ENCODE data around the gene SCYL1. TPM values are rescaled to one million over a fixed set of nuclear protein-coding genes. Genes with fewer than 3 reads are reported as not detected.

The SCYL1 gene
- total RNA-seq, 2 experiments from 2014 or later: 56.8 to 62.9 TPM

GRCh38 chr11:65583589-65583988, 58.7 kb downstream of the SCYL1 start:
- no TSS peak for BruUV-seq (replicated peaks)
- no peak for DNase-seq (ENCODE audit: low spot score)
- no peaks in the 10 kb centered on the region for H3K9me3 ChIP-seq (ENCODE audit: low read length)
- H3K36me3 ChIP-seq (ENCODE audit: insufficient read depth, low read length): peaks cover 35% of the 10 kb centered on the region
- no peak overlapping the region for H2AFZ ChIP-seq (ENCODE audit: low read length)
- no peaks in the 10 kb centered on the region for H3K79me2 ChIP-seq (ENCODE audit: insufficient read depth, low read depth, low read length)
- intact Hi-C loops (cut with micrococcal nuclease; ENCODE audit: unreplicated experiment): no loop called here
- peaks cover 22% of the 10 kb centered on the region for H3K4me1 ChIP-seq (ENCODE audit: insufficient read depth, low read length, poor library complexity, severe bottlenecking)
- H3K27ac ChIP-seq (ENCODE audit: low read depth, low read length, poor library complexity, severe bottlenecking): no peak overlapping the region
- POLR2A ChIA-PET: interaction anchor here (0.8 kb wide), 1 partner anchor 13 kb away, joined by 3 read pairs; the partner anchor contains the start of gene ZNRD2
- CTCF ChIA-PET (ENCODE audit: unreplicated experiment): no interaction called here
- no peaks in the 10 kb centered on the region for H4K20me1 ChIP-seq (ENCODE audit: insufficient read depth, low read length)
- no peak overlapping the region for H3K4me2 ChIP-seq (ENCODE audit: low read length)
- TF ChIP-seq CTCF (conservative IDR thresholded peaks at IDR 0.05; ENCODE audit: low read length) (no peak), EZH2phosphoT487 (IDR thresholded peaks at IDR 0.05; ENCODE audit: borderline replicate concordance, low read depth, low read length) (no peak)
- no peaks in the 10 kb centered on the region for H3K9me2 ChIP-seq (ENCODE audit: insufficient read depth, low read length)
- no peak overlapping the region for H3K4me3 ChIP-seq (ENCODE audit: low read depth, low read length, poor library complexity, severe bottlenecking)

DNA sequence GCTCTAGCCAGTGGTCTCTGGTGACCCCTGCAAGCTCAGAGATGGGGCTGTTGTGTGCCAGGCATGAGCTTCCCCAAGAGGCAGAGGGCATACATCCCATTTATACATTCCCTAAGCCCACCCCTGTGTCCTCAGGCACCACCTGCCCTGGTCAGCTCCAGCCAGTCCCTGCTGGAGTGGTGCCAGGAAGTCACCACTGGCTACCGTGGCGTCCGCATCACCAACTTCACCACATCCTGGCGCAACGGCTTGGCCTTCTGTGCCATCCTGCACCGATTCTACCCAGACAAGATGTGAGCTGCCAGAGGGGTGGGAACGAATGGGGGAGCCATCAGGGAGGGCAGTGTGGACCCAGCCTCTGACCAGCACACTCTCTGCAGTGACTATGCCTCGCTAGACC, 59.2 kb downstream of the SCYL1 start:
- DNase-seq (ENCODE audit: low spot score): no peak
- ChIA-PET CTCF (ENCODE audit: unreplicated experiment) (no interaction called here), POLR2A (interaction anchor here (0.8 kb wide), 1 partner anchor 14 kb away, joined by 3 read pairs; the partner anchor contains the start of gene ZNRD2)
- Histone ChIP-seq H3K36me3 (ENCODE audit: insufficient read depth, low read length) (peaks cover 35% of the 10 kb centered on the region), H3K9me3 (ENCODE audit: low read length) (no peaks in the 10 kb centered on the region), H3K27ac (ENCODE audit: low read depth, low read length, poor library complexity, severe bottlenecking) (no peak overlapping the region), H3K9me2 (ENCODE audit: insufficient read depth, low read length) (no peaks in the 10 kb centered on the region), H3K4me3 (ENCODE audit: low read depth, low read length, poor library complexity, severe bottlenecking) (no peak overlapping the region), H3K79me2 (ENCODE audit: insufficient read depth, low read depth, low read length) (no peaks in the 10 kb centered on the region), H2AFZ (ENCODE audit: low read length) (no peak overlapping the region), H3K4me2 (ENCODE audit: low read length) (no peak overlapping the region), H4K20me1 (ENCODE audit: insufficient read depth, low read length) (no peaks in the 10 kb centered on the region), H3K4me1 (ENCODE audit: insufficient read depth, low read length, poor library complexity, severe bottlenecking) (peaks cover 27% of the 10 kb centered on the region)
- TF ChIP-seq CTCF (conservative IDR thresholded peaks at IDR 0.05; ENCODE audit: low read length): no peak
- no TSS peak for BruUV-seq (replicated peaks)
- intact Hi-C loops (cut with micrococcal nuclease; ENCODE audit: unreplicated experiment): no loop called here

DNA sequence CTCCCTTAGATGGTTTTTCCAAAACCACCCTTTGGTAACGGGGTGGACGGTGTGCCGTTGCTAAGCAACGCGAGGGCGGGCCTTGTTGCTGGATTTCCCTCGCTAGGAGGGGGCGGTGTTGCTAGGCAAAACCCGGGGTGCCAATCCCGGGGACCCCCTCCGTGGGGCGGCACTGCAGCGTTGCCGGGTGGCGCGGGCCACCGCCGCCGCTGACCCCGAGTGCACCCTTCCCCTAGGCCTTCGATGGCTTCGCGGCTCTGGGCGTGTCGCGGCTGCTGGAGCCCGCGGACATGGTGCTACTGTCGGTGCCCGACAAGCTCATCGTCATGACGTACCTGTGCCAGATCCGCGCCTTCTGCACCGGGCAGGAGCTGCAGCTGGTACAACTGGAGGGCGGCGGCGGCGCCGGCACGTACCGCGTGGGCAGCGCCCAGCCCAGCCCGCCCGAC, 59.9 kb downstream of the SCYL1 start:
- Histone ChIP-seq H3K4me2 (ENCODE audit: low read length) (no peak overlapping the region), H3K36me3 (ENCODE audit: insufficient read depth, low read length) (peaks cover 35% of the 10 kb centered on the region), H3K79me2 (ENCODE audit: insufficient read depth, low read depth, low read length) (no peaks in the 10 kb centered on the region), H3K4me1 (ENCODE audit: insufficient read depth, low read length, poor library complexity, severe bottlenecking) (peaks cover 33% of the 10 kb centered on the region), H2AFZ (ENCODE audit: low read length) (no peak overlapping the region), H3K27ac (ENCODE audit: low read depth, low read length, poor library complexity, severe bottlenecking) (no peak overlapping the region), H3K9me2 (ENCODE audit: insufficient read depth, low read length) (no peaks in the 10 kb centered on the region), H3K9me3 (ENCODE audit: low read length) (no peaks in the 10 kb centered on the region), H4K20me1 (ENCODE audit: insufficient read depth, low read length) (no peaks in the 10 kb centered on the region), H3K4me3 (ENCODE audit: low read depth, low read length, poor library complexity, severe bottlenecking) (no peak overlapping the region)
- DNase-seq (ENCODE audit: low spot score): no peak
- intact Hi-C loops (cut with micrococcal nuclease; ENCODE audit: unreplicated experiment): no loop called here
- no peak for TF ChIP-seq EZH2phosphoT487 (IDR thresholded peaks at IDR 0.05; ENCODE audit: borderline replicate concordance, low read depth, low read length)
- no peak for TF ChIP-seq CTCF (conservative IDR thresholded peaks at IDR 0.05; ENCODE audit: low read length)
- ChIA-PET CTCF (ENCODE audit: unreplicated experiment) (no interaction called here), POLR2A (no interaction called here)
- BruUV-seq (replicated peaks): no TSS peak
